Kidney capillary endothelial cell (primary cell): ENCODE measurements around the gene KRTDAP.
A peak's percentile ranks its signal among the peaks of the same experiment; 100 is the strongest.

ENCODE experiments used
- DNase-seq: peaks from one replicate; pipeline ENCODE4 v3.0.0-alpha.2; 2018; ENCODE audit warnings: low spot score

KRTDAP gene

GRCh38 chr19:35512831-35513627, 22.8 kb upstream of the KRTDAP start:
- no peak for DNase-seq

- DNase-seq: no peak
Measured at GRCh38 chr19:35511337-35511736, 21.1 kb upstream of the KRTDAP start.

GRCh38 chr19:35510626-35510964, 20.3 kb upstream of the KRTDAP start:
- DNase-seq: no peak

- DNase-seq: no peak
Measured at GRCh38 chr19:35509861-35510625, 19.8 kb upstream of the KRTDAP start.

- DNase-seq: no peak
Measured at GRCh38 chr19:35509018-35509652, 18.9 kb upstream of the KRTDAP start.

GRCh38 chr19:35508129-35508528, 17.9 kb upstream of the KRTDAP start:
- DNase-seq: no peak

- DNase-seq: no peak
Measured at GRCh38 chr19:35507561-35507960, 17.3 kb upstream of the KRTDAP start.

- DNase-seq: no peak
Measured at GRCh38 chr19:35506011-35506410, 15.7 kb upstream of the KRTDAP start.

DNA sequence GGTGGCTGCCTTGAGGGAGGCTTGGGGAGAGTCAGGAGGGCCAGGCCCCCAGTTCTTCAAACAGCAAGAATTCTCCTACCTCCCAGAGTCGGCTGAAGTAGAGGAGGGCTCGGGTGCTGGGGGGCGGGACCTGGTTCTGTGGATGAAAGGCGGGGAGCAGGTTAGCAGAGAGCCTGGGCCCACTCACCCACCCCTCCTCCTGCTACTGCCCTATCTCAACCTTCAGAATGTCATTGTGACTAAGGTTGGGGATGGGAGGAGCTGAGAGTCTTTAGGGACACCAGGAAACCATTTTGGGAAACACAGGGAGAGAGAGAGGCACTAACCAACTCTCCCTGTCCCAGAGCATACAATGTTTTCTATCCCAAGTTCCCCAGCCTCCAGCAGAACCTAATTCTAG, 12.5 kb upstream of the KRTDAP start:
- no peak for DNase-seq

GRCh38 chr19:35501684-35502083, 11.4 kb upstream of the KRTDAP start:
- DNase-seq: no peak

DNA sequence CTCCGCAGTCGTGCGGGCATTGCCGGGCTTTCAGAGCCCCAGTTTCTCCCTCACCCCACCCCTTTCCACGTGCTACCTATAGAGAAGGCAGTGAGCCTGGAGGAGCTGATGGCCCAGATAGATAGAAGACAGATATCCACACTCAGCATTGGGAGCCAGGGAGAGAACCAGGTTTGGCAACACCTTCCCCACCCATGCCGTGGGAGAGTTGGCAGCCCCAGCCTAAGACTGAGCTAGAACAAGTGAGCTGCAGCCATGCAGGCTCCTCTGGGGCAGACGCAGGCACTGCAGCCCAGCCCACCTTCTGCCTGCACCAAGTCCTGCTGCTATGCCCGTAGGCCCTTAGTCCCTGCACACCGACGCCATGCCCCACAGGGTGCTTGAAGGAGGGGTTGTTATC, 10.3 kb upstream of the KRTDAP start:
- no peak for DNase-seq

DNA sequence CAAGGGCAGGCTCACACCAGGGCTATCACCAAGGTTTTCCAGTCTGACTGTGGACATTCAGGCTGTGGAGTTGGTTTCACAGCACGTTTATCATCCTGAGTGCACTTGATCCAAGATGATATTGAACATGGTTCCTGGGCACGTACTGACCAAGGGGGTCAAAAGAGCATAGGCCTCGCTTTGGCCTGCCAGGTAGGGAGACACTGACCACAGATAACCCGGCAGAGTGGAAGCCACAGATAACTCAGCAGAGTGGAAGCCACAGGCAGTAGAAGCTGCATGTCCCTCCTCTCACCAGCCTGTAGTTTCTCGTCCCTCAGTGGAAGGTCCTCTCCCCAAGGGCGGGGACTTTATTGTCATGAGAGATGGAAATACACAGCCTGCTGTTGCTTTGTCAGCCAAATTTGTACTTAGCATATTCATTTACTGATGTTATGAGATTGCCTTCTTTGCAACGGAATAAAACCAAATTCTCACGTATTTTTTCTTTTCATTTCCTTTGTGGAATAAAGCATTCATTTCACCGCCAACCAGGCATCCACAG, 8.8 kb upstream of the KRTDAP start:
- no peak for DNase-seq

GRCh38 chr19:35498220-35498619, 8.0 kb upstream of the KRTDAP start:
- DNase-seq: no peak

GRCh38 chr19:35497406-35497805, 7.1 kb upstream of the KRTDAP start:
- no peak for DNase-seq

DNA sequence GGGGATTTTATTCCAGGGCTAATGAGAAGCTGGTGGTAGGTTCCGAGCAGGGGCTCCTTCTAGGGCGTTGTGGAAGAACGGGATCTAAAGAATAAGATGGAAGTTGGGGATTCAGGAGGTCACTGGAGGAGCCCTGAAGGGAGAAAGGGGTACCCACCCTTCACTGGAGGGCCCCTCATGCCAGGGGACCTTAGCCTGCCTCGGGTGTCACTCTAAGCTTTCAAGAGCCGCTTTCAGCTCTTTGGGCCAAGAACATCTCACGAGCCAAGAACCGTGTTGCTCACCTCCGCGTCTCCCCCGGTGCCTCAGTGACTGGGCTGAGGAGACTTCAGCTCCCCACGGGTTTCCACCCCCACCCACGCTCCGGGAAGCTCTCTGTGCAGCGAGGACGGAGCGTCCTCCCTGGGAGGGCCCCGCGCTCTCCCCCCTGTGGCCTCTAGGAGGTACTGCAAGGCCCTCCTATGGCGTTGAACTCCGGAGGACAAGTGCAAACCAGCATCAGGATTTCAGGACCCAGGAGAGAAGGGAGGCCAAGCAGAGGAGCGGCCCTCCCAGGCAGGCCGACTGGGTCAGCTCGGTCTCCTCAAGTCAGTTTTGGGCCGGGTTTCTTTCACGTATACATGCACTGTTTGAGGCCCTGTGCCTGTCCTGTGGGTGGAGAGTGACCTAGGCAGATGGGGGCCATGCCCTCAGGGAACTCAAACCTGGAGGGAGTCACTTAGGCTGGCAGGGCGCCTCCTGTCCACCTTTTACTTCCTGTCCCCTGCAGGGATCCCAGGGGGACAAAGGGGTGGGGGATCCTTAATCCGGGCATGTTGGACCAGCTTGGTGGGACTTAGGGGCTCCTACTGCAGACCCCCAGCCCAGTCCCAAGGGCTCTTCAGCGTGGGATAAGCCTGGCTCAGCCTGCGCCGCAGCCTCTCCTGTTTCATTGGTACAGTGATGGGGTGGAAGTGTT, 5.1 kb upstream of the KRTDAP start:
- DNase-seq: peak; percentile 58

GRCh38 chr19:35493971-35494370, 3.7 kb upstream of the KRTDAP start:
- DNase-seq: no peak

DNA sequence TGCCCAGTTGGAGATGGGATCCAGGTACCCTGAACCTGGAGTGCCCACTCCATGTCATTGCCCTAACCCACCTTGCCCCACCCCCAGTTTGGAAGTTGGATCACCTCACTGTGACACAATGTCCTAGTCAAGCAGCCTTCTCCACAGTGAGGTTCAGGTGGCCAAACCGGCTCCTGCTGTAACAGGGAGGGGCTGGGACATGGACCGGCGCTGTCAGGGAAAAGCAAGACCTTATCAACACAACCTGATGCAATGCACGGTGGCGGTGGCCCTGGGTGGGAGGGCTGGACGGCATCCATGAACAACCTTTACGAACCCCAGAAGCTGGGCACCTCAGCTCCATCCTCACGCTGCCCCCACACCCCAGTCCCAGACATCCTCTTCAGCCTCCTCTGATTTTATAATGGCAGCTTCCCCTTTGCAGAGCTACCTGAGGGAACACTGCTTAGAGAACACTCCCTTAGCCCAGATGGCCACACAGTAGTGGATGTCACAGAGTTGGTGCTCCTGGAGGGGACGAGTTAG, 1.6 kb upstream of the KRTDAP start:
- no peak for DNase-seq

DNA sequence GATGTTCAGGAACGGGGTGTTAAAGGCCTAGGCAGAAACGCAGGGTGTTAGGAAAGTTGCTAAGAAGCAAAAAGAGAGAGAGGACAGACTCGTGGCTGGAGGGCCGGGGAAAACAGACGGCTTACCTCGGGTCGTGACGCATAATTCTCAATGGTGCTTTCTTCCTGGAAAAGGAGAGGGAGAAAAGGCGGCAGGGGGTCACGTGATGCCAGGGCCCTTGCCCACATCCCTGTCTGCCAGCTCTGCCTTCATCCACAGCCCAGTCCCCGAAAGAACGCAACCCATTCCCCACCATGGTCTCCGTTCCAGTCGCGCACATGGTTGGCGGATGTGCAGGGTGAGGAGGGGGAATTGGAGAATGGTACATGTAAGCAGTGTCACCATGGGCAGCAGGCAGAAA, 1.6 kb downstream of the KRTDAP start:
- no peak for DNase-seq

DNA sequence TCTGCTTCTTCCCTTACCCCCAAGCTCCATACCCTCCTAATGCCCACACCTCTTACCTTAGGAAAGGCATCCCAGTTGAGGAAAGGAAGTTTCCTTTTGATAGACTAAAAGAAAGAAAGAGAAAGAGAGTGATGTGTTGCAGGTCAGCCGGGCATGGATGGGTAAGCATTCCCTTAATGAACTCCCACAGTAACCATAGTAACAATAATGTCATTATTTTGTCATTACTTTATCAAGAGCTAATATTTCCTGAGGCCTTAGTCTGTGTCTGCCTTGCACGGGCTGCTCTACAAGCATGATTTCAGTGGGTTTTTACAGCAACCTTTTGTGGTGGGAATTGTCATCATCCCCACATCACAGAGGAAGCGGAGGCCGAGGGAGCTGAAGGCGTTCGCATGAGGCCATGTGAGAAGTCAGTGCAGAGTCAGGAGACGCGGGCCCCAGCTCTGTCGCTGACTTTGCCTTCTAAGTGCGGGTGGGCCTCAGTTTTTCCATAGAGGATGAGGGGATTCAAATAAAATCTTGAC, 2.5 kb downstream of the KRTDAP start:
- DNase-seq: no peak

- no peak for DNase-seq
Measured at GRCh38 chr19:35486268-35486708, 4.0 kb downstream of the KRTDAP start.
